ENCODE data around the gene HECTD3.

GRCh38 chr1:44976252-44976651 is 34.9 kb downstream of the HECTD3 start:
- TF ChIP-seq POLR2A (IDR thresholded peaks at IDR 0.05; ENCODE audit: low read depth, low read length): no peak
- no peak for TF ChIP-seq POLR2AphosphoS5 (IDR thresholded peaks at IDR 0.05; ENCODE audit: low read depth, low read length)
- TF ChIP-seq TAF1 (IDR thresholded peaks at IDR 0.05; ENCODE audit: low read depth, low read length): no peak
- TF ChIP-seq PAX5 (IDR thresholded peaks at IDR 0.05; ENCODE audit: insufficient read depth, low read length, severe bottlenecking): no peak
